ENCODE data around the gene NUP85.
"Not testable (repeated sequence)": the region's sequence is repeated elsewhere in the genome, so short reads cannot be mapped to it uniquely, and the experiment has no call there.

DNA sequence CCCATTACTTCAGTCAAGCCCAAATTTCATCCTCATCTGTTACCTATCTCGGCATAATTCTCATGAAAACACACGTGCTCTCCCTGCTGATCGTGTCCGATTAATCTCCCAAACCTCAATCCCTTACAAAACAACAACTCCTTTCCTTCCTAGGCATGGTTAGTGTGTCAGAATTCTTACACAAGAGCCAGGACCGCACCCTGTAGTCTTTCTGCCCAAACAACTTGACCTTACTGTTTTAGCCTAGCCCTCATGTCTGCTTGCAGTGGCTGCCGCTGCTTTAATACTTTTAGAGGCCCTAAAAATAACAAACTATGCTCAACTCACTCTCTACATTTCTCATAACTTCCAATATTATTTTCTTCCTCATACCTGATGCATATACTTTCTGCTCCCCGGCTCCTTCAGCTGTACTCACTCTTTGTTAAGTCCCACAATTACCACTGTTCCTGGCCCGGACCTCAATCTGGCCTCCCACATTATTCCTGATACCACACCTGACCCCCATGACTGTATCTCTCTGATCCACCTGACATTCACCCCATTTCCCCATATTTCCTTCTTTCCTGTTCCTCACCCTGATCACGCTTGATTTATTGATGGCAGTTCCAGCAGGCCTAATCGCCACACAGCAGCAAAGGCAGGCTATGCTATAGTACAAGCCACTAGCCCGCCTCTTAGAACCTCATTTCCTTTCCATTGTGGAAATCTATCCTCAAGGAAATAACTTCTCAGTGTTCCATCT is 50.6 kb downstream of the NUP85 start:
- TF ChIP-seq, protein P1, sequence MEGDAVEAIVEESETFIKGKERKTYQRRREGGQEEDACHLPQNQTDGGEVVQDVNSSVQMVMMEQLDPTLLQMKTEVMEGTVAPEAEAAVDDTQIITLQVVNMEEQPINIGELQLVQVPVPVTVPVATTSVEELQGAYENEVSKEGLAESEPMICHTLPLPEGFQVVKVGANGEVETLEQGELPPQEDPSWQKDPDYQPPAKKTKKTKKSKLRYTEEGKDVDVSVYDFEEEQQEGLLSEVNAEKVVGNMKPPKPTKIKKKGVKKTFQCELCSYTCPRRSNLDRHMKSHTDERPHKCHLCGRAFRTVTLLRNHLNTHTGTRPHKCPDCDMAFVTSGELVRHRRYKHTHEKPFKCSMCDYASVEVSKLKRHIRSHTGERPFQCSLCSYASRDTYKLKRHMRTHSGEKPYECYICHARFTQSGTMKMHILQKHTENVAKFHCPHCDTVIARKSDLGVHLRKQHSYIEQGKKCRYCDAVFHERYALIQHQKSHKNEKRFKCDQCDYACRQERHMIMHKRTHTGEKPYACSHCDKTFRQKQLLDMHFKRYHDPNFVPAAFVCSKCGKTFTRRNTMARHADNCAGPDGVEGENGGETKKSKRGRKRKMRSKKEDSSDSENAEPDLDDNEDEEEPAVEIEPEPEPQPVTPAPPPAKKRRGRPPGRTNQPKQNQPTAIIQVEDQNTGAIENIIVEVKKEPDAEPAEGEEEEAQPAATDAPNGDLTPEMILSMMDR (IDR thresholded peaks at IDR 0.05), result not testable (repeated sequence)
- not testable (repeated sequence) for TF ChIP-seq POLR2A, POLR2AphosphoS5 (IDR thresholded peaks at IDR 0.05)
